ENCODE measurements around the gene DENND5B. TPM values are rescaled to one million over a fixed set of nuclear protein-coding genes. Genes with fewer than 3 reads are reported as not detected.
"Not testable (repeated sequence)": the region's sequence is repeated elsewhere in the genome, so short reads cannot be mapped to it uniquely, and the experiment has no call there.

Gene DENND5B
- total RNA-seq, 1 experiment from 2014 or later: 15.6 TPM

GRCh38 chr12:31386364-31386777 is 204.6 kb downstream of the DENND5B start:
- DNase-seq (ENCODE audit: low read depth): no peak

GRCh38 chr12:31377210-31377609 is 213.7 kb downstream of the DENND5B start:
- not testable (repeated sequence) for DNase-seq (ENCODE audit: low read depth)

GRCh38 chr12:31375422-31375821 is 215.5 kb downstream of the DENND5B start:
- not testable (repeated sequence) for DNase-seq (ENCODE audit: low read depth)

- no peak for DNase-seq (ENCODE audit: low read depth)
Observed at GRCh38 chr12:31371256-31371620, 219.7 kb downstream of the DENND5B start.

- DNase-seq (ENCODE audit: low read depth): no peak
Observed at GRCh38 chr12:31370531-31371255, 220.2 kb downstream of the DENND5B start.

- DNase-seq (ENCODE audit: low read depth): no peak
Observed at GRCh38 chr12:31369712-31370521, 221.0 kb downstream of the DENND5B start.

GRCh38 chr12:31368666-31369361 is 222.1 kb downstream of the DENND5B start:
- no peak for DNase-seq (ENCODE audit: low read depth)

GRCh38 chr12:31366104-31366621 is 224.8 kb downstream of the DENND5B start:
- DNase-seq (ENCODE audit: low read depth): no peak

GRCh38 chr12:31363831-31364230 is 227.1 kb downstream of the DENND5B start:
- DNase-seq (ENCODE audit: low read depth): no peak

GRCh38 chr12:31363416-31363809 is 227.5 kb downstream of the DENND5B start:
- no peak for DNase-seq (ENCODE audit: low read depth)

- DNase-seq (ENCODE audit: low read depth): peak; percentile 7
Observed at GRCh38 chr12:31362759-31363415, 228.0 kb downstream of the DENND5B start.

- no peak for DNase-seq (ENCODE audit: low read depth)
Observed at GRCh38 chr12:31362115-31362758, 228.7 kb downstream of the DENND5B start.

- DNase-seq (ENCODE audit: low read depth): no peak
Observed at GRCh38 chr12:31361730-31362114, 229.2 kb downstream of the DENND5B start.

GRCh38 chr12:31355747-31356107 is 235.2 kb downstream of the DENND5B start:
- DNase-seq (ENCODE audit: low read depth): no peak

- DNase-seq (ENCODE audit: low read depth): no peak
Observed at GRCh38 chr12:31353750-31354708, 236.9 kb downstream of the DENND5B start.

GRCh38 chr12:31346267-31346666 is 244.7 kb downstream of the DENND5B start:
- no peak for DNase-seq (ENCODE audit: low read depth)

GRCh38 chr12:31343139-31343538 is 247.8 kb downstream of the DENND5B start:
- no peak for DNase-seq (ENCODE audit: low read depth)

- no peak for DNase-seq (ENCODE audit: low read depth)
Observed at GRCh38 chr12:31342286-31342685, 248.7 kb downstream of the DENND5B start.

- DNase-seq (ENCODE audit: low read depth): no peak
Observed at GRCh38 chr12:31339831-31340622, 250.9 kb downstream of the DENND5B start.
